Colonic mucosa (tissue), 4 donors: ENCODE measurements around the gene DEPDC1B. TPM values are rescaled to one million over a fixed set of nuclear protein-coding genes. Genes with fewer than 3 reads are reported as not detected.

ENCODE experiments used
- DNase-seq: peaks from one replicate; pipeline ENCODE4 v3.0.0-alpha.2; 2020
- H3K27ac ChIP-seq: fragments of 200-600 bp; one replicate; pipeline ENCODE4 v1.8.0; 2021
- H3K27me3 ChIP-seq: fragments of 200-600 bp; one replicate; pipeline ENCODE4 v1.8.0; 2021
- H3K36me3 ChIP-seq: fragments of 200-600 bp; one replicate; pipeline ENCODE4 v1.8.0; 2021
- H3K4me1 ChIP-seq: fragments of 200-600 bp; one replicate; pipeline ENCODE4 v1.8.0; 2021; ENCODE audit warnings: mild to moderate bottlenecking
- H3K4me3 ChIP-seq: fragments of 200-600 bp; one replicate; pipeline ENCODE4 v1.8.0; 2021
- H3K9ac ChIP-seq, 2 donors: one replicate each; pipeline ENCODE4 v1.7.0; 2013; ENCODE audit warnings: control low read depth in 2 of 2, low read depth in 2 of 2, low read length in 2 of 2
- H3K9me3 ChIP-seq: fragments of 200-600 bp; one replicate; pipeline ENCODE4 v1.8.0; 2021
- intact Hi-C: fragments of 100-400 bp; cut with DNase I; formaldehyde crosslinking; loops from one replicate; pipeline ENCODE4 v1.14.1; 2022
- total RNA-seq, 2 donors: library from RNA; stranded (reverse); fragmentation: NEBNext Ultra II Directional in 1 of 2; extraction: Animal tissue kit (Norgen Biotek cat#: 25700) in 1 of 2; gene quantifications; one replicate each; pipeline ENCODE4 v1.2.1, GENCODE V29; 2021
- TF ChIP-seq, protein P1 (sequence below): fragments of 200-600 bp; IDR thresholded peaks from one replicate; pipeline ENCODE4 v1.8.0; 2022; ENCODE audit warnings: antibody characterized with exemption, mild to moderate bottlenecking
- donor health status: healthy.
- donor health status: DM: no; HTN: no; CAD: no.
- donor health status: DM: no; HTN: no; CAD: no.

The DEPDC1B gene, protein sequence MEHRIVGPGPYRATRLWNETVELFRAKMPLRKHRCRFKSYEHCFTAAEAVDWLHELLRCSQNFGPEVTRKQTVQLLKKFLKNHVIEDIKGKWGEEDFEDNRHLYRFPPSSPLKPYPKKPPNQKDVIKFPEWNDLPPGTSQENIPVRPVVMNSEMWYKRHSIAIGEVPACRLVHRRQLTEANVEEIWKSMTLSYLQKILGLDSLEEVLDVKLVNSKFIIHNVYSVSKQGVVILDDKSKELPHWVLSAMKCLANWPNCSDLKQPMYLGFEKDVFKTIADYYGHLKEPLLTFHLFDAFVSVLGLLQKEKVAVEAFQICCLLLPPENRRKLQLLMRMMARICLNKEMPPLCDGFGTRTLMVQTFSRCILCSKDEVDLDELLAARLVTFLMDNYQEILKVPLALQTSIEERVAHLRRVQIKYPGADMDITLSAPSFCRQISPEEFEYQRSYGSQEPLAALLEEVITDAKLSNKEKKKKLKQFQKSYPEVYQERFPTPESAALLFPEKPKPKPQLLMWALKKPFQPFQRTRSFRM
- 10 to 100 TPM in 1 of 2 donors, 1 to 10 TPM in 1; 8.4 to 25.1 TPM for total RNA-seq

DNA sequence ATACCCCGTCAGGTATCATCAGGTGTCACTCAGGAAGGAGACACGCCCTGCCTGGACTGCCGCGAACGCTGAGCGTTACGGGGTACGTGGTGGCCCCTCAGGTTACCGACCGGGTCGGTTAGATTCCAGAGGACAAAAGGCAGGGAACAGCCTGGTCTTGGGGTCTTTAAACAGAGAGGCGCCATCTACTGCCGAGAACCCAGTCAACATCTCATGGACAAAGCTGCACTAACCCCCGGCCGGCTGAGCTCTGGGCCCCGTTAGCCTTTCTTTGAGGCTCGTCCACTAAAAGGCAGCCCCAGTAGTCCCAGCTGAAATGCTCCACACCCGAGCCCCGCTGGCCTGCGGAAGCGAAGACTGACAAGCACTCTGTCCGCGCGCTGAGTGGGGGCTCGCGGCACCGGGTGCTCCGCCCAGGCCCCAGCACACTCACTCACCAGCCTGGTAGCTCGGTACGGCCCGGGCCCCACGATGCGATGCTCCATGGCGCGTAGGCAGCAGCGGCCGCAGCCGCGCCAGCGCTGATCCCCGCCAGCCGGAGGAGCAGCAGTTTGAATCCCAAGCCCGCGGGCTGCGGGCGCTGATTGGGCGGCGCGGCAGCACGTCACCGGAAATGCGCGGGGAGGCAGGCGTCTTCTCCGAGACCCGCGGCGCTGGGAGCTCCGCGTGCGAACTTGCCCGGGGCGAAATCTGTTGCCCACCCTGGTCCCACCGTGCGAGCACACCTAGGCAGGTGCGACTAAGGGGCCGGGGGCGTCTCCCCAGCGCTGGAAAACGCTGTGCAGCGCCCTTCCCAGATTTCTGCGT is at the start of gene DEPDC1B:
TSS of gene DEPDC1B (minus strand) at position 558 of the 807 bp plus-strand sequence. CDS start at position 485, 73 bp downstream.
- peak within 1 kb of the TSS; percentile 75 to 91 for H3K9ac ChIP-seq
- no peaks in the 10 kb centered on the region for H3K9me3 ChIP-seq
- H3K27ac ChIP-seq: peak within 1 kb of the TSS; percentile 86
- H3K4me1 ChIP-seq: no peaks in the 10 kb centered on the region
- H3K27me3 ChIP-seq: no peaks in the 10 kb centered on the region
- peak; percentile 91 for DNase-seq
- H3K4me3 ChIP-seq: peak within 1 kb of the TSS; percentile 83
- intact Hi-C loops: loop anchor here (10.0 kb wide), 1 partner anchor 245 kb away; the partner anchor contains the start of genes ERCC8 and NDUFAF2
- no peaks in the 10 kb centered on the region for H3K36me3 ChIP-seq
- TF ChIP-seq, protein P1, sequence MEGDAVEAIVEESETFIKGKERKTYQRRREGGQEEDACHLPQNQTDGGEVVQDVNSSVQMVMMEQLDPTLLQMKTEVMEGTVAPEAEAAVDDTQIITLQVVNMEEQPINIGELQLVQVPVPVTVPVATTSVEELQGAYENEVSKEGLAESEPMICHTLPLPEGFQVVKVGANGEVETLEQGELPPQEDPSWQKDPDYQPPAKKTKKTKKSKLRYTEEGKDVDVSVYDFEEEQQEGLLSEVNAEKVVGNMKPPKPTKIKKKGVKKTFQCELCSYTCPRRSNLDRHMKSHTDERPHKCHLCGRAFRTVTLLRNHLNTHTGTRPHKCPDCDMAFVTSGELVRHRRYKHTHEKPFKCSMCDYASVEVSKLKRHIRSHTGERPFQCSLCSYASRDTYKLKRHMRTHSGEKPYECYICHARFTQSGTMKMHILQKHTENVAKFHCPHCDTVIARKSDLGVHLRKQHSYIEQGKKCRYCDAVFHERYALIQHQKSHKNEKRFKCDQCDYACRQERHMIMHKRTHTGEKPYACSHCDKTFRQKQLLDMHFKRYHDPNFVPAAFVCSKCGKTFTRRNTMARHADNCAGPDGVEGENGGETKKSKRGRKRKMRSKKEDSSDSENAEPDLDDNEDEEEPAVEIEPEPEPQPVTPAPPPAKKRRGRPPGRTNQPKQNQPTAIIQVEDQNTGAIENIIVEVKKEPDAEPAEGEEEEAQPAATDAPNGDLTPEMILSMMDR: no peak

DNA sequence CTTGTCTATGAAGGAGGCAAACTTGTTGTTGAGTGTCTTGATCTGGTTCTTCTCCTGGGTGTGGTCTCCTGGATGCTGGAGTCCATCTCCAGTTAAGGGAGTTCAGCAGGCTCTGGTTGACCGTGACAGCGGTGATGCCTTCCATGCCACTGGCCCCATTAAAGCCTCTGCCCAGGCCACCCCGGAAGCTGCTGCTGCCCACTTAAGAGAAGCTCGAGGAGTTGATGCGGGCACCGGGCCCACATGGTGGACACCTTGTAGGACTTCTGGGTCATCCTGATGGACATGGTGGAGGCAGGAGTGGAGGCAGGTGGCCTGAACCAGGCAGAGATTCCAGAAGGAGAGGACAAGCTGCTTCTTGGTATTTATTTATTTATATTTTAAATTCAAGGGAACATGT is 44.7 kb upstream of the DEPDC1B start:
- Histone ChIP-seq H3K9me3 (no peaks in the 10 kb centered on the region), H3K27ac (no peak overlapping the region), H3K36me3 (no peaks in the 10 kb centered on the region), H3K9ac (no peak overlapping the region), H3K4me1 (no peaks in the 10 kb centered on the region), H3K27me3 (no peaks in the 10 kb centered on the region), H3K4me3 (no peak overlapping the region)
- intact Hi-C loops: no loop called here
- no peak for DNase-seq
- TF ChIP-seq, protein P1: no peak

DNA sequence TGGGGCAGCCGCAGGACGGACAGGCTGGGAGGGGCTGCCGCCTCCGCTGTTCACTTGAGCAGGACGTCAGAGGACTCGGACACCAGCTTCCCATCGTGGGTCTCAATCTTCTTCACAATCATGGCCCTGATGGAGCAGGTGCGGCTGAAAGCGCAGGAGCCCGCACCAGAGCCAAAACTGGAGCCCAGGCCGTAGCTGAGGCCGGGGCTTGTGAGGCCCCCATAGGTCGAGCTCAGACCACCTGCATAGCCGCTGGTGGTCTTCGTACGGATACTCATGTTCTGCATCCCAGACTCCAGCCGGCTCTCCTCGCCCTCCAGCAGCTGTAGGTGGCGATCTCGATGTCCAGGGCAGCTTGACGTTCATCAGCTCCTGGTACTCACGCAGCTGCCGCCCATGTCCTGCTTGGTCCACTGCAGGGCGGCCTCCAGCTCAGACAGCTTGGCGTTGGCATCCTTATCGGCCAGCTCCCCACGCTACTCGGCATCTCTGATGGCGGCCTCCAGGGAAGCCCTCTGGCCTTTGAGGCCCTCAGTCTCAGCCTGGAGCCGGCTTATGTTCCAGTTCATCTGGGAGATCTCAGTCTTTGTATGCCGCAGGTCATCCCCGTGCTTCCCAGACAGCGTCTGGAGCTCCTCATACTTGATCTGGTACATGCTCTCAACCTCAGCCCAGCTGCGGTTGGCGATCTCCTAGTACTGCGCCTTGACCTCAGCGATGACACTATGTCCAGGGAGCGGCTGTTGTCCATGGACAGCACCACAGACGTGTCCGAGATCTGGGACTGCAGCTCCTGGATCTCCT is 43.7 kb upstream of the DEPDC1B start:
- Histone ChIP-seq H3K36me3 (no peaks in the 10 kb centered on the region), H3K4me1 (no peaks in the 10 kb centered on the region), H3K4me3 (no peak overlapping the region), H3K9me3 (no peaks in the 10 kb centered on the region), H3K27ac (no peak overlapping the region), H3K27me3 (no peaks in the 10 kb centered on the region), H3K9ac (no peak overlapping the region)
- DNase-seq: no peak
- TF ChIP-seq, protein P1: no peak
- intact Hi-C loops: no loop called here

DNA sequence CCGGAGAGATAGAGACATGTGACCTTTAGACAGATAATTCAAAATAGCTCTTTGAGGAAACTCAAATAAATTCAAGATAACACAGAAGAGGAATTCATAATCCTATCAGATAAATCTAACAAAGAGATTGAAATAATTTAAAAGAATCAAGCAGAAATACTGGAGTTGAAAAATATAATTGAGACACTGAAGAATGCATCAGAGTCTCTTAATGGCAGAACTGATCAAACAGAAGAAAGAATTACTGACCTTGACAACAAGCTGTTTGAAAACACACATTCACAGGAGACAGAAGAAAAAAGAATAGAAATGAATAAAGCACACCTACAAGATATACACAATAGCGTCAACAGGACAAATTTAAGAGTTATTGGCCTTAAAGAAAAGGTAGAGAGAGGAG is 40.4 kb upstream of the DEPDC1B start:
- Histone ChIP-seq H3K9ac (no peak overlapping the region), H3K27me3 (no peaks in the 10 kb centered on the region), H3K27ac (no peak overlapping the region), H3K4me3 (no peak overlapping the region), H3K4me1 (no peaks in the 10 kb centered on the region), H3K9me3 (no peaks in the 10 kb centered on the region), H3K36me3 (no peaks in the 10 kb centered on the region)
- intact Hi-C loops: no loop called here
- TF ChIP-seq, protein P1: no peak
- DNase-seq: no peak

DNA sequence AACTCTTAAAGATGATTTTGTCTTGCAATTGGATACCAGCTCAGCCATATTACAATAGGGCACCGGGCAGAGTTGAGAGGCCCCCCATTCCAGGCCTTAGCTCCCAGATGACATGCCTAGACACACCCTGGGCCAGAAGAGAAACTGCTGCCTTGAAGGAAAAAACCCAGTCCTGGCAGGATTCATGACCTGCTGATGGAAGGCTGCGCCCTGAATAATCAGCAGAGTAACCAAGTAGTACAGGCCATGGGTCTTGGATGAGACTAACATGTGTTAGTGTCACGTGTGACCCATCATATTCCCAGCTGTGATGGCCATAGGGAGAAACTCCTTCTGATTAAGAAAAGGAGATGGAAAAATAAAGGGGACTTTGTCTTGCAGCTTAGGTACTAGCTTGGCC is 39.0 kb upstream of the DEPDC1B start:
- no peak overlapping the region for H3K9ac ChIP-seq
- intact Hi-C loops: no loop called here

More for the DNA sequence above, 39.0 kb upstream of the DEPDC1B start:
- Histone ChIP-seq H3K4me1 (no peaks in the 10 kb centered on the region), H3K4me3 (no peak overlapping the region), H3K27ac (no peak overlapping the region), H3K36me3 (no peaks in the 10 kb centered on the region), H3K27me3 (no peaks in the 10 kb centered on the region), H3K9me3 (no peaks in the 10 kb centered on the region)
- no peak for DNase-seq
- TF ChIP-seq, protein P1: no peak
